Measurements from ENCODE around the gene GPR55. TPM values are rescaled to one million over a fixed set of nuclear protein-coding genes. Genes with fewer than 3 reads are reported as not detected.

Gene GPR55
- total and polyA plus RNA-seq, 8 donors: 0.02 to 0.12 (median 0.06) TPM; not detected in 3

GRCh38 chr2:230950874-230951339 lies 25.9 kb upstream of the GPR55 start:
- Histone ChIP-seq H3K36me3 (no peaks in the 10 kb centered on the region), H3K4me1 (no peaks in the 10 kb centered on the region), H3K9me3 (no peaks in the 10 kb centered on the region), H3K4me3 (no peak overlapping the region), H3K27ac (no peak overlapping the region), H3K27me3 (no peaks in the 10 kb centered on the region)
- WGBS, 2 donors: 86 to 90% methylated on average over 10 of the region's 10 CpGs
- ATAC-seq (no peak), FAIRE-seq (no peak), DNase-seq (no peak)
- no peak for TF ChIP-seq CTCF (IDR thresholded peaks at IDR 0.05)
- intact Hi-C loops (cut with DNase I): no loop called here

DNA sequence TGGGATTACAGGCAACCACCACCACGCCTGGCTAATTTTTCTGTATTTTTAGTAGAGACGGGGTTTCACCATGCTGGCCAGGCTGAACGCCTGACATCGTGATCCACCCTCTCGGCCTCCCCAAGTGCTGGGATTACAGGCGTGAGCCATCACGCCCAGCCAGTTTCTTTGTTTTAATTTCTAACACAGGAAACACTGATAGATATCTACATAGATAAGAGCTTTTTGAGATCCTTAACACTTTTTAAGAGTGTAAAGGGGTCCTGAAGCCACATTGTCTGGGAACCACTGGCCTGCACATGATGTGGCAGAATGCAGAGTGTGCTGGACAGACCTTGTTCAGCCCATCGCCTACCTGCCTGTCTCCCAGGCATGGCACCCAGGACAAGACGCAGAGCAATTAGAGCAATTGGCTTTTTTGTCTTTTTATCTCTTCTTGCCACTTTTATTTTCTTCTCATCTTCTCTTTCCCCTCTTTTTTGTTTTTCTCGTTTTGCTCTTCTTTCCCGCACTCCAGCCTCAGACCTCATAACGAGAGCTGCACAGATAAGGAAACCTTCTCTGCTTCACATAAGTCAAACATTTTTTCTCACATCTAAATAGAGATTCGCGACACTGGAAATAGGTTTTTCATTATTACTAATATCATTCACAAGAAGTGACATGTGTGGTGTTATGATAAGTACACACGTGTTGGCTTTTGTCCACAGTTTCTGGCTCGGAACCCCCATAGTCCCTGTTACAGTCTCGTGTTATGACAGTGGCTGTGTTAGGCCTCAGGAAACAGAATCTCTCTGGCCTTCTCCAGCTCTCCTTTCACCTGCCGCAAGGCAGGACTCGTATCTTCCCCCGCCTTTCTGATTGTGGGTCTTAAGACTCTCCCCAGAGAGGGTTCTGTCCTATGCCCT lies 25.2 kb upstream of the GPR55 start:
- ATAC-seq: no peak
- intact Hi-C loops (cut with DNase I): no loop called here
- no peak for DNase-seq
- 84 to 87% methylated on average over 20 of the region's 20 CpGs for WGBS, 2 donors
- no peak for TF ChIP-seq CTCF (IDR thresholded peaks at IDR 0.05)
- FAIRE-seq: no peak
- Histone ChIP-seq H3K4me1 (no peaks in the 10 kb centered on the region), H3K4me3 (no peak overlapping the region), H3K36me3 (no peaks in the 10 kb centered on the region), H3K9me3 (no peaks in the 10 kb centered on the region), H3K27me3 (no peaks in the 10 kb centered on the region), H3K27ac (no peak overlapping the region)

DNA sequence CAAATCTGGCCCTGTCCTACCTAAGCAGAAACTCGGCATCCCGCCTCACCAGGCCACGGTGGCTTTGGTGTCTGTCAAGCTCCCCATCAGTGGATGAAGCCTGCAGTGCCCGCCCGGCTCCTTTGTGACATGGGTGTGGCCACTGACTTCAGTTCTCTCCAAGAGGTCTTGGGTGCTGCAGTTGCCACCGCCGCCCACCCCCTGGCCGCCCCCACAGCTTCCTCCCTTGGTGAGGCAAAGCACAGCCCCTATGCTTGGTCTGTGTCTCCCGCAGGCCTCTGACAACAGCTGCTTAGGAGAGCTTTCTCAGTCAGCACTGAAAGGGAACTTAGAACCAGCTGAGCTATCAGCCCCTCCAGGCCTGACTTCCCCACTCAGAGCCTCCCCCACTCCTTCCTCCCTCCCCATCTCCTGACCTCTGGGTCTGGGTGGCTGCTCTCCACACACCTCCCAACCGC lies 22.9 kb upstream of the GPR55 start:
- no peak for TF ChIP-seq CTCF (IDR thresholded peaks at IDR 0.05)
- FAIRE-seq (no peak), ATAC-seq (peak in 1 of 4 donors; percentile 51), DNase-seq (no peak)
- intact Hi-C loops (cut with DNase I): no loop called here
- no peaks in the 10 kb centered on the region for H3K36me3 ChIP-seq
- H3K27me3 ChIP-seq: no peaks in the 10 kb centered on the region
- H3K4me3 ChIP-seq: no peak overlapping the region
- no peaks in the 10 kb centered on the region for H3K4me1 ChIP-seq
- 79 to 83% methylated on average over 10 of the region's 10 CpGs for WGBS, 2 donors
- H3K27ac ChIP-seq: no peak overlapping the region
- no peaks in the 10 kb centered on the region for H3K9me3 ChIP-seq

DNA sequence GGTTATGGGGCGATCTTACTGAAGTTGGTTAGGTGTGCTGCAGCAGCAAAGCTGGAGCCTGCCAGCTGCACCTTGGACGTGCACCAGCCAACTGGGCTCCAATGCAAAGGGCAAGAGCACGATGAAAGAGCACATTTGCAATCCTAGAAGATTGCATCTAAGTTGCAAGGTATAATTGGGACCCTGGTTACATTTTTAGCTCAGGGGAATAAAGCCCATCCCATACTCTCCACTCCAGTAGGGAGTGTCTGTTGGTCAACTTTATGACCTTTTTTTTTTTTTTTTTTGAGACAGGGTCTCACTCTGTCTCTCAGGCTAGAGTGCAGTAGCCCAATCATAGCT lies 22.2 kb upstream of the GPR55 start:
- H3K9me3 ChIP-seq: no peaks in the 10 kb centered on the region
- WGBS, 2 donors: 72% methylated on average over 3 of the region's 3 CpGs
- H3K36me3 ChIP-seq: no peaks in the 10 kb centered on the region
- H3K4me3 ChIP-seq: no peak overlapping the region
- no peaks in the 10 kb centered on the region for H3K27me3 ChIP-seq
- TF ChIP-seq CTCF (IDR thresholded peaks at IDR 0.05): no peak
- no peaks in the 10 kb centered on the region for H3K4me1 ChIP-seq
- intact Hi-C loops (cut with DNase I): no loop called here
- DNase-seq: no peak
- ATAC-seq: no peak
- FAIRE-seq: no peak
- no peak overlapping the region for H3K27ac ChIP-seq

Data from pancreas (tissue), 10 donors.